GM12874 (cell line): ENCODE measurements around the gene SFXN5.

Source experiments
- TF ChIP-seq, protein P1 (sequence below): IDR thresholded peaks from 2 replicates; pipeline ENCODE4 v1.5.1; 2011; ENCODE audit warnings: low read depth, mild to moderate bottlenecking, control low read depth, low read length, moderate library complexity; ENCODE audit not compliant: insufficient read depth

Gene SFXN5

DNA sequence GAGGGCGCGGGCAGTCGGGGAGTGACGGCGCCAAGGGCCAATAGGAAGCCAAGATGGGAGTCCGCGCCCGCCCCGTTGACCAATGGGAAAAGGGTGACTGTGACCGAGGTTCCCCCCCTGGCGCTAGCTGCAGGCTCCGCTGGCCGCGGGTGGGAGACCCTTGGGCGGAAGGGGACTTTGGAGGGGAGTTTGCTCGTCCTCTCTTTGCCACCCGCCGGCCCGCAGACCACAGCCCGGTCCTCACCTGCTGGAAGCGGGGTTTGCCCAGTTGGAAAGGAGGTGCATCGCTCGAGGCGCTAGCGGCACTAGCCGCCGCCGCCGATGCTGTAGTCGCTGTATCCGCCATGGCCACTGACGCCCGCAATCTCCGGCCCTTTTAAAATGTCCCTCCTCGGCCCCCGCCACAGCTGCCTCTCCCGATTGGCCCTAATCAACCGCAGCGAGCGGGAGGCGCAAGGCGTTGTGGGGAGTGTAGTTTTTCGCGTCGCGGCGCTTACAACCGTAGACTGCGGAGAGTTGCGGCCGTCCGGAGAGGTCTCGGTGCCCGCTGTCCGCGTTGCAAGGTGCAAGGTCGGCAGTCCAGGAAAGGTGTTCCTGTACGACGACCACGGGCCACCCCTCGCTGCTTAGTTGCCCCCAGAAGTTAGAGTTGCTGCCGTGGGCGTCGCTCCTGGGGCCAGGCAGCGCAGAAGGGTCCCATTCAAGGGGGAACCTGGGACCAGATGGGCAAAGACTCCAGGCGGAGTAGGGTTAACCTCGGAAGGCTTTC is at the start of gene SFXN5:
TSS of gene SFXN5 (minus strand) at position 353 of the 769 bp plus-strand sequence. CDS start at position 346, 7 bp downstream.
- TF ChIP-seq, protein P1, sequence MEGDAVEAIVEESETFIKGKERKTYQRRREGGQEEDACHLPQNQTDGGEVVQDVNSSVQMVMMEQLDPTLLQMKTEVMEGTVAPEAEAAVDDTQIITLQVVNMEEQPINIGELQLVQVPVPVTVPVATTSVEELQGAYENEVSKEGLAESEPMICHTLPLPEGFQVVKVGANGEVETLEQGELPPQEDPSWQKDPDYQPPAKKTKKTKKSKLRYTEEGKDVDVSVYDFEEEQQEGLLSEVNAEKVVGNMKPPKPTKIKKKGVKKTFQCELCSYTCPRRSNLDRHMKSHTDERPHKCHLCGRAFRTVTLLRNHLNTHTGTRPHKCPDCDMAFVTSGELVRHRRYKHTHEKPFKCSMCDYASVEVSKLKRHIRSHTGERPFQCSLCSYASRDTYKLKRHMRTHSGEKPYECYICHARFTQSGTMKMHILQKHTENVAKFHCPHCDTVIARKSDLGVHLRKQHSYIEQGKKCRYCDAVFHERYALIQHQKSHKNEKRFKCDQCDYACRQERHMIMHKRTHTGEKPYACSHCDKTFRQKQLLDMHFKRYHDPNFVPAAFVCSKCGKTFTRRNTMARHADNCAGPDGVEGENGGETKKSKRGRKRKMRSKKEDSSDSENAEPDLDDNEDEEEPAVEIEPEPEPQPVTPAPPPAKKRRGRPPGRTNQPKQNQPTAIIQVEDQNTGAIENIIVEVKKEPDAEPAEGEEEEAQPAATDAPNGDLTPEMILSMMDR = 0 out of 2 replicates have a peak, but pooled peaks have one; percentile 15

- TF ChIP-seq, protein P1 = no peak
Observed at GRCh38 chr2:73117441-73117840, 45.9 kb upstream of the SFXN5 start.

DNA sequence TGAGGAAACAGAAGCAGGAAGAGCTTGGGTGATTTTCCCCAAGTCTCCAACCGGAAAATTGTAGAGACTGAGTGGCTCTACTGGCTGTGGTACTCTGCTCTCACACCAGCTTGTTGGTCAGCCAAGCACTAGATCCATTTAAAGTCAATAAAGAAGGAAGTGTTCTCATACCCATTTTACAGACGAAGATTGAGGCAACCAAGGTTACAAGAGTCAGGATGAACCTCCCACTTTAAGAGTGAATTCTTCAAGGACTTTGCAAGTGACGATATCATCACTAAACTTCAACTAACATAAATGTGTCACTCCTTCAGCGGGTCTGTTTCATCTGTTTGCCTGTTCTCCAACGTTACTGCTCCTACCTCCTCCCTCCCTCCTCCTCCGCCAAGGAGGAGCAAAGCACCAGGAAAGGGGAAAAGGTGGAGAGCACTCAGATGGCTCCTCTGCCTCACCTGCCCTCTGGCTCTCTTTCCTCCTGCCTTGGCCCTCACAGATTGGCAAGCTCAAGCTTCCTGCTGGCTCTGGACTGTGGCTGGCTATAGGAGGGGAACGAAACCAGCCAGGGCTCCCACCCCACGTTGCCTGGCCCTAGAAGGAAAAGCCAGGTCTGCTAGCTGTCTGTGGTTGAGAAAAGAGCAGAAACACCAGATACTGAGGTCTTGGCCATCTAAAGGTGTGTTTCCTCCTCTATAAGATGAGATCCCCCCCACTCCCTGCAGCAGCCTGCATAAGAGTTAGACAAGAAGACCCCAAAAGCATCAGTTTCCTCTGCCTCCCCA is 44.9 kb upstream of the SFXN5 start:
- TF ChIP-seq, protein P1 = no peak

- TF ChIP-seq, protein P1 = no peak
Observed at GRCh38 chr2:73114273-73114867, 42.9 kb upstream of the SFXN5 start.

DNA sequence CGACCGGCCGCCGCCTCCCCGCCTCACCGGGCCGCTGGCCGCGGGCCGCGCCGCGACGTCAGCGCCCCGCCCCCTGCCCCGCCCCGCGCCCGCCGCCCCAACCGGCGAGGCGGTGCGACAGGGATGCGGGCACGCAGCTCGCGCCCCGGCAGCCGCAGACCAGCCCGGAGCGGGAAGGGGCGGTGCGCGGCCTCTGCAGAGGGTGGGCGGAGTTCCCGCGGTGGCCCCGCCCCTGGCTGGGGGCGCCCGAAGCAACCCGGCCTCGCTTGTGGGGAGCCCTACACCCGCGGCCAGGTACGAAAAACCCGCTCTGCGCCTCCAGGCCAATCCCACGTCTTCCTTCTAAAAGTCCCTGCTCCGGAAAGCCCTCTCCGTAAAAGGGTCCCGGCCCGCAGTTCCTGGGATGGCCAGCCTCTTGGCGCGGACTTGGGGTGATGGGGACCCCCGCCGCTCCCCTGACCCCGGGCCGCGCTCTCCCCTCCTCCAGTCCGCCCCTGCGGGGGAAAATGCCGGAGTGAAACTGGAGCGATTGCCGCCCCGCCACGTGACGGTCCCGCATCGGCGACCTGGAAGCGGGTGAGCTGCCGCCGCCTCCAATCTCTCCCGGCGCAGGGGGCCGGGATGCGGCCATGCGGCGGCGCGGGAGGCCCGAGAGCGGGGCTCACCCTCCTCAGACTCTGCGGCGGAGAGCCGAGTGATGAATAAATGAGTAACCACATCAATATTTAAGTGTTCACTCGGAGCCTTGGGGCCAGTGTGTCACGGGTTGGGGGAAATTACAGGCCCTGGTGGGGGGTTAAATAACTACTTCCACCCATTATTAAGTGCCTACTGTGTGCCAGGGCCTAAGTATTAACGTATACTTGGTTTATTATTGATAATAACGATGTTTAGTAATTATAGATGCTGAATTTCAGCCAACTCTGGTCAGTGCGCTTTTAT is 41.7 kb upstream of the SFXN5 start, which contains the start of gene RAB11FIP5:
TSS of gene RAB11FIP5 (minus strand) at position 36 of the 942 bp plus-strand sequence. CDS start 171 bp downstream, outside the sequence.
- TF ChIP-seq, protein P1 = no peak

DNA sequence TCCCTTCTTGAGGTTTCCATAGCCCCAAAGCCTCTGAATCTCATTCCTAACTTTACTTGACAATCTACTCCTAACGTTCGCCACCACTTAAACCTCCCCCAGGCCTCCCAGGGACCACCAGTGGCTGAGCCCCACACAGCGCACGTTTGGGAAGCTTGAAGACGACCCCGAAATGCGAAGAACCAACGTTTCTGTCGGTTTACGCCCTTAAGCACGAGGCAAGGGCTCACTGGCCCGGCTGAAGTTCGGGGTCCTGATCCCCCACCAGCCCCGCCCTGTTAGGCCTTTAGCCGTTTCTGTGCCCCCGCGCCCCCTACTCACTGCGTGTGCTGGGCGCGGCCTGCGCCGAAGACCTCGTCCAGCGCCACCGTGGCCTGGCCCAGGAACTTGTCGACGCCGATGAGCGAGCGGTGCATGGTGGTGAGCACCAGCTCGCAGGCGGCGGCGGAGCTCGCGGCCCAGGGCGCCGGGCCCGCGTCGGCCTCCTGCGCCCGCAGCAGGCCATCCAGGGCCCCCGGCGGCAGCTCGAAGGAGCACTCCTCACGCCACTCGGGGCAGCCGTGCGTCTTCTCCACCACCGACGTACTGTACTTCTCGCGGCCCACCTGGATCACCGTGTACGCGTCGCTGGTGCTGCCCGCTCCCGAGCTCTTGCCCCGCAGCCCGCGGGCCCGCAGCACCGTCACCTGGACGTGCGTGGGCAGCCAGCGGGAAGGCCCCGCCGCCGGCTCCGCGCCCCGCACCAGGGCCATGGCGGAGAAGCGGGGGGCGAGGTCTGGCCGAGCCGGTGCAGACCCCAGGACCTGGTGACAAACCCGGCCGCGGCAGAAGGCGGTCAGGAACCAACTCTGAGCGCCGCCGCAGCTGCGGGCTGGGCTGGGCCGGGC is 40.8 kb upstream of the SFXN5 start:
- TF ChIP-seq, protein P1 = no peak
